Measurements from ENCODE around the gene KCNQ1.

- no peak for TF ChIP-seq CTCF (IDR thresholded peaks at IDR 0.05)
- TF ChIP-seq POLR2A (IDR thresholded peaks at IDR 0.05), result no peak
- no peak for TF ChIP-seq POLR2AphosphoS5 (IDR thresholded peaks at IDR 0.05; ENCODE audit: insufficient read depth in 1 of 2, low read depth in 1 of 2)
Measured at GRCh38 chr11:2767071-2767470, 322.3 kb downstream of the KCNQ1 start.
